ENCODE measurements around the gene ETFA. TPM values are rescaled to one million over a fixed set of nuclear protein-coding genes. Genes with fewer than 3 reads are reported as not detected.

The ETFA gene
- total RNA-seq, 1 donor from 2014 or later = 144 TPM

DNA sequence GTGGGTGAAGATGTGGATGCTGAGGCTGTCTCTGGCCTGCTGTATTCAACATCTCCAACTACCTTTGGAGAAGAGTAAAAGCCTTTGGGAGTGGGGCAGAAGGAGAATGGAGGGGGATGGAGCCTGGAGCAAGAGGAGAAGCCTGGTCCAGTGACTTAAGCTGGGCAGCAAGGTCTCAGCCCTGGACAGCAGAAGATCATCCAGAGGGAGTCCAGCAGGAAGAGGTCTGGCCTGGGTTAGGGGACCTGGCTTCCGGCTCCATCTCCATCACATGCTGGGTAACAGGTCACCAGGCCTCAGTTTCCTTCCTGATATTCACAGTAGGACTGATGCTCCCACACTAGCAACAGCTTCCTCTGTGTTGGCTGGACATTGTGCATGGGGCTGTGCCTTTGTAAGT is 21.5 kb upstream of the ETFA start:
- Mint-ChIP-seq H3K36me3 (ENCODE audit: unreplicated experiment) (peaks cover 4% of the 10 kb centered on the region), H3K27ac (ENCODE audit: unreplicated experiment) (no peak overlapping the region), H3K4me1 (ENCODE audit: low read depth, unreplicated experiment) (peaks cover 7% of the 10 kb centered on the region), H3K9me3 (ENCODE audit: unreplicated experiment) (peaks cover 27% of the 10 kb centered on the region), H3K4me3 (ENCODE audit: unreplicated experiment) (no peak overlapping the region), H3K27me3 (ENCODE audit: unreplicated experiment) (peaks cover 22% of the 10 kb centered on the region)
- TF ChIP-seq, protein P1, sequence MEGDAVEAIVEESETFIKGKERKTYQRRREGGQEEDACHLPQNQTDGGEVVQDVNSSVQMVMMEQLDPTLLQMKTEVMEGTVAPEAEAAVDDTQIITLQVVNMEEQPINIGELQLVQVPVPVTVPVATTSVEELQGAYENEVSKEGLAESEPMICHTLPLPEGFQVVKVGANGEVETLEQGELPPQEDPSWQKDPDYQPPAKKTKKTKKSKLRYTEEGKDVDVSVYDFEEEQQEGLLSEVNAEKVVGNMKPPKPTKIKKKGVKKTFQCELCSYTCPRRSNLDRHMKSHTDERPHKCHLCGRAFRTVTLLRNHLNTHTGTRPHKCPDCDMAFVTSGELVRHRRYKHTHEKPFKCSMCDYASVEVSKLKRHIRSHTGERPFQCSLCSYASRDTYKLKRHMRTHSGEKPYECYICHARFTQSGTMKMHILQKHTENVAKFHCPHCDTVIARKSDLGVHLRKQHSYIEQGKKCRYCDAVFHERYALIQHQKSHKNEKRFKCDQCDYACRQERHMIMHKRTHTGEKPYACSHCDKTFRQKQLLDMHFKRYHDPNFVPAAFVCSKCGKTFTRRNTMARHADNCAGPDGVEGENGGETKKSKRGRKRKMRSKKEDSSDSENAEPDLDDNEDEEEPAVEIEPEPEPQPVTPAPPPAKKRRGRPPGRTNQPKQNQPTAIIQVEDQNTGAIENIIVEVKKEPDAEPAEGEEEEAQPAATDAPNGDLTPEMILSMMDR (IDR thresholded peaks at IDR 0.05; ENCODE audit: partially characterized antibody, unreplicated experiment) = no peak
- DNase-seq = no peak

DNA sequence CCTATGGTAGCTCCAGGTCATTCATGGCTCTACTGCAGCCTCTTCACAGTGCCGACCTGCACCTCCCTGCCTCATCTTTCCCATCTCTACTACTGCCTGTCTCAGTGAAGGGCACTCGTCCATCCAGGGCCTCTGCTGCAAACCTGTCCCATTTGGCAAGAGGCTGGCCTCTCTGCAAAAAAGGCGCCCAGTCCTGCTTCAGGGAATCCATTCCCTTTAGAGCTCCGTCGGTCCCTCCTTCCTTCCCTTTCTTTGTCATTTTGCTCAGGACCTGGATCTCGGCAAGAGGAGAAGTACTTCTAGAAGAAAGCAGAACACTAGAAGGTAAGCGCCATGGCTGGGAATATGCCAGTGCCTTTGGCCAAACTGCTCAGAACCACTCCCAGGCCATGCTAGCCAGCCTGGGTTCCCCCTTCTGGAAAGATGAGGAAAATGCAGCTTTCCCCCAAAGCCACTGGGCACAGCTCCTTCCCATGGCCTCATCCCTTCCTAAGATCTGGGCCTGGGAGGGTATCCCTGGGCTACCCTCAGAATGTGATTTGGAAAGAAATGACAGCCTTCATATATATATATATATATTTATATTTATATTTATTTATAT is 18.9 kb upstream of the ETFA start:
- peaks cover 7% of the 10 kb centered on the region for H3K4me1 Mint-ChIP-seq (ENCODE audit: low read depth, unreplicated experiment)
- TF ChIP-seq, protein P1 (IDR thresholded peaks at IDR 0.05; ENCODE audit: partially characterized antibody, unreplicated experiment) = peak; percentile 45
- peaks cover 12% of the 10 kb centered on the region for H3K9me3 Mint-ChIP-seq (ENCODE audit: unreplicated experiment)
- peaks cover 6% of the 10 kb centered on the region for H3K36me3 Mint-ChIP-seq (ENCODE audit: unreplicated experiment)
- peak; percentile 50 for DNase-seq
- no peak overlapping the region for H3K4me3 Mint-ChIP-seq (ENCODE audit: unreplicated experiment)
- H3K27ac Mint-ChIP-seq (ENCODE audit: unreplicated experiment) = peak overlapping the region; percentile 18
- H3K27me3 Mint-ChIP-seq (ENCODE audit: unreplicated experiment) = peaks cover 4% of the 10 kb centered on the region

DNA sequence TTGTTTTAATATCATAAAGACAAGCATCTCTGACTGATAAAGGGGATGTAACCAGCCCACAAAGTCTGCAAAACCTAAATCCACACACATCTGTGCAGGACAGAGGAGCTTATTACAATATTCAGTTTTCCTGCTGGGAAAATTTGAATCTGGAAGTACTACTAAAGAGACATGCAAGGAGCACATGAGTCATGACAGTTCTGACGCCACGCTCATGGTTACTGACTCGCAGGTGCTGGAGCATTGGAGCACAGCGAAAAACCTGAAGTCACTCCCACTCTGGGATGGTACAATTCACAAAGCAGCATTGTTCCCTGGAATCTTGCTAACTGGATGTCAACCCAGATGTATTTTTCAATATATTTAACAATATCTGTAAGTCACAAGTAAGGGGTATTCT is 17.7 kb upstream of the ETFA start:
- Mint-ChIP-seq H3K9me3 (ENCODE audit: unreplicated experiment) (peaks cover under 1% of the 10 kb centered on the region), H3K27me3 (ENCODE audit: unreplicated experiment) (peaks cover 1% of the 10 kb centered on the region), H3K36me3 (ENCODE audit: unreplicated experiment) (peaks cover 6% of the 10 kb centered on the region), H3K4me3 (ENCODE audit: unreplicated experiment) (no peak overlapping the region), H3K4me1 (ENCODE audit: low read depth, unreplicated experiment) (peaks cover 4% of the 10 kb centered on the region), H3K27ac (ENCODE audit: unreplicated experiment) (no peak overlapping the region)
- TF ChIP-seq, protein P1 (IDR thresholded peaks at IDR 0.05; ENCODE audit: partially characterized antibody, unreplicated experiment) = no peak
- DNase-seq = no peak

DNA sequence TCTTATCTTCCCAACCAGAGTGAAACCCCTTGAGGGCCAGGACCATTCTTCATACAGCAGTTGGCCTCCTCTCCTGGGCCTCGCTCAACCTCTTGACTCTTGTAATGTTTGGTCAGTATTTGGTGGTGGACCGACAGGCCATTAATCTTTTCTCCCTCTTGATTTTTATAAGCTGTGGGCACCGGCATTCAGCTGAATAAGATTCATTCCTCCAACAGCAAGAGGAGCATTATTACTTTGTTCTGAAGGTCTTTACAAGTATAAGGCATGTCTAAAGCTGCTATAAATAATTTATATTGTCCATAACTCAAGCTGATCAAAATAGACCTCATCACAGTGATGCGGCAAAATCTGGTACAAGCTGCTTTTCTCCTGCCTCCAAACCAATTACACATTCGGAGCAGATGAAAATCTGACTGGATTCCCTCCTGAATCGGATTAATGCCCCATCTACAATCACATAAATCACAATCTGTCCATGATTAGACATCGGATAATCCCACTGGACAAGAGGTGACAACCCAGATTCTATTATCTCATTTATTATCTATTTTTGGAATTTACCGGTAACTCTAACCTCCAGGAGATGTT is 16.9 kb upstream of the ETFA start:
- Mint-ChIP-seq H3K4me3 (ENCODE audit: unreplicated experiment) (no peak overlapping the region), H3K27me3 (ENCODE audit: unreplicated experiment) (peaks cover 1% of the 10 kb centered on the region), H3K36me3 (ENCODE audit: unreplicated experiment) (peaks cover 6% of the 10 kb centered on the region), H3K9me3 (ENCODE audit: unreplicated experiment) (no peaks in the 10 kb centered on the region), H3K4me1 (ENCODE audit: low read depth, unreplicated experiment) (peaks cover 4% of the 10 kb centered on the region), H3K27ac (ENCODE audit: unreplicated experiment) (peak overlapping the region; percentile 55)
- TF ChIP-seq, protein P1 (IDR thresholded peaks at IDR 0.05; ENCODE audit: partially characterized antibody, unreplicated experiment) = no peak
- no peak for DNase-seq
